SK-N-MC (cell line): ENCODE measurements around the gene MAZ.
A peak's percentile ranks its signal among the peaks of the same experiment; 100 is the strongest.
"Not testable (repeated sequence)": the region's sequence is repeated elsewhere in the genome, so short reads cannot be mapped to it uniquely, and the experiment has no call there.

Source experiments
- DNase-seq: peaks from one replicate; pipeline ENCODE4 v3.0.0-alpha.2; 2011; ENCODE audit warnings: low read depth, low spot score
- H3K27ac ChIP-seq: fragments of 200-600 bp; sonication (generic); 2 replicates; pipeline ENCODE4 v1.5.1; 2016; ENCODE audit warnings: mixed run types
- H3K36me3 ChIP-seq: fragments of 200-600 bp; sonication (generic); 2 replicates; pipeline ENCODE4 v1.6.1; 2017; ENCODE audit warnings: antibody characterized with exemption, low read length, mixed read lengths; ENCODE audit not compliant: insufficient read depth
- H3K4me3 ChIP-seq: fragments of 200-600 bp; sonication (generic); 2 replicates; pipeline ENCODE4 v1.5.1; 2016
- H3K9ac ChIP-seq: fragments of 200-600 bp; sonication (generic); 2 replicates; pipeline ENCODE4 v1.8.0; 2017; ENCODE audit warnings: mixed run types, mixed read lengths; ENCODE audit not compliant: insufficient read length
- H3K9me3 ChIP-seq: fragments of 200-600 bp; sonication (generic); 2 replicates; pipeline ENCODE4 v1.6.1; 2017; ENCODE audit warnings: low read depth, mild to moderate bottlenecking, antibody characterized with exemption, low read length, moderate library complexity, mixed read lengths
- EZH2 ChIP-seq: fragments of 200-600 bp; sonication (generic); IDR thresholded peaks from one replicate; pipeline ENCODE4 v1.6.1; 2017; ENCODE audit warnings: antibody characterized with exemption
- FOXP2 ChIP-seq: optimal IDR thresholded peaks from 2 replicates; pipeline ENCODE3; 2011; ENCODE audit warnings: mild to moderate bottlenecking, moderate library complexity; ENCODE audit not compliant: insufficient read depth; ENCODE audit errors: extremely low read length, control extremely low read depth
- POLR2AphosphoS5 ChIP-seq: IDR thresholded peaks from 2 replicates; pipeline ENCODE4 v1.6.1; 2012; ENCODE audit warnings: mild to moderate bottlenecking, low read depth, low read length, borderline replicate concordance

MAZ gene

GRCh38 chr16:29806099-29806579, at the start of gene MAZ:
Gene MAZ, plus strand, starts transcription at chr16:29806529. Its CDS starts 173 bp downstream, at chr16:29806702.
- H3K27ac ChIP-seq: peak within 1 kb of the TSS; percentile 97
- DNase-seq: peak; percentile 60
- peak within 1 kb of the TSS; percentile 91 for H3K4me3 ChIP-seq
- TF ChIP-seq EZH2: no peak
- H3K9ac ChIP-seq: peak within 1 kb of the TSS; percentile 91
- no peaks in the 10 kb centered on the region for H3K9me3 ChIP-seq
- H3K36me3 ChIP-seq: peaks cover 56% of the 10 kb centered on the region

GRCh38 chr16:29756654-29757053, 49.7 kb upstream of the MAZ start:
- Histone ChIP-seq H3K36me3 (no peaks in the 10 kb centered on the region), H3K9me3 (no peaks in the 10 kb centered on the region), H3K27ac (no peak overlapping the region), H3K4me3 (no peak overlapping the region), H3K9ac (no peak overlapping the region)
- no peak for DNase-seq
- TF ChIP-seq FOXP2 (no peak), EZH2 (no peak), POLR2AphosphoS5 (no peak)

DNA sequence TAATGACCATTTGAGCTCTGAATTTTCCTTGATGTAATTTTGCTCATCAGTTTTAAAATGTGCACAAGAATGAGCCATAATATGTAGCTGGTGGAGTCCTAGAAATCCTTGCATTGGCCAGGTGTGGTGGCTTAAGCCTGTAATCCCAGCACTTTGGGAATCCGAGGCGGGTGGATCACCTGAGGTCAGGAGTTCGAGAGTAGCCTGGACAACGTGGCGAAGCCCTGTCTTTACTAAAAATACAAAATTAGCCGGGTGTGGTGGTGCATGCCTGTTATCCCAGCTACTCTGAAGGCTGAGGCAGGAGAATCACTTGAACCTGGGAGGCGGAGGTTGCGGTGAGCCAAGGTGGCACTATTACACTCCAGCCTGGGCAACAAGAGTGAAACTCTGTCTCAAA, 49.2 kb upstream of the MAZ start:
- H3K9me3 ChIP-seq, H3K9ac ChIP-seq, DNase-seq, H3K36me3 ChIP-seq, H3K4me3 ChIP-seq, H3K27ac ChIP-seq: not testable (repeated sequence)

GRCh38 chr16:29757950-29758466, 48.3 kb upstream of the MAZ start:
- no peak for TF ChIP-seq EZH2
- H3K9ac ChIP-seq: no peak overlapping the region
- no peaks in the 10 kb centered on the region for H3K9me3 ChIP-seq
- no peaks in the 10 kb centered on the region for H3K36me3 ChIP-seq
- no peak for DNase-seq
- H3K4me3 ChIP-seq: no peak overlapping the region
- H3K27ac ChIP-seq: no peak overlapping the region

DNA sequence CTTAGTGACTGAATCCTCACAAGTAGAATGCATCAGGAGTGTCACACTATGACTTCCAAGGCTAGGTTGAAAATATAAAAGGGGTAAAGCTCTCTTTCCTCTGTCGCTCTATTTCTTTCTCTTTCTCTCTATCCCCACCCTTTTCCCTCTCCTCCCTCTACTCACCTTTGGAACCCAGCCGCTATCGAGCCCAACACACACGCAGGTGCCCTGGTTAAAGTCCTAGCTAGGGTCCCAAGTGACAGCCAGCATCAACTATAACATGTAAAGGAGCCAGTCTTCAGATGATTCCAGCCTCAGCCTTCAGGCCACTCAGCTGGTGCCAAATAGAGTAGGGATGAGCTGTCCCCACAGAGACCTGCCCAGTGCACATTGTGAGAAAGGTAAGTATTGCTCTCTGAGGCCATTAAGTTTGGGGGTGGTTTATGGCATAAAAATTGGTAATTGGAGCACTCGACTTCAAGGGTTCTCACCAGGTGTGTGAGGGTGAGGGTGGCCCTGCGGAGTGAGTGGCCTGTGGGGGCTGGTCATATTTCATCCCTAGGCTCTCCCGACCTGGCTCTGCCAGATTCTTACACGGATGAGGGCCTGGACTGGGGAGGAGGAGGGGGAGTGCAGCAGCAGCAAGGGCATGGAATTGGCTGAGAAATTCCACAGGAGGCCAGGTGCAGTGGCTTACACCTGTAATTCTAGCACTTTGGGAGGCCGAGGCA, 45.6 kb upstream of the MAZ start:
- Histone ChIP-seq H3K36me3 (no peaks in the 10 kb centered on the region), H3K27ac (no peak overlapping the region), H3K9ac (no peak overlapping the region), H3K4me3 (no peak overlapping the region), H3K9me3 (no peaks in the 10 kb centered on the region)
- TF ChIP-seq EZH2 (no peak), POLR2AphosphoS5 (no peak), FOXP2 (no peak)
- no peak for DNase-seq

GRCh38 chr16:29761280-29761651, 45.1 kb upstream of the MAZ start:
- not testable (repeated sequence) for H3K9me3 ChIP-seq, H3K4me3 ChIP-seq, H3K36me3 ChIP-seq, H3K9ac ChIP-seq, H3K27ac ChIP-seq, DNase-seq

DNA sequence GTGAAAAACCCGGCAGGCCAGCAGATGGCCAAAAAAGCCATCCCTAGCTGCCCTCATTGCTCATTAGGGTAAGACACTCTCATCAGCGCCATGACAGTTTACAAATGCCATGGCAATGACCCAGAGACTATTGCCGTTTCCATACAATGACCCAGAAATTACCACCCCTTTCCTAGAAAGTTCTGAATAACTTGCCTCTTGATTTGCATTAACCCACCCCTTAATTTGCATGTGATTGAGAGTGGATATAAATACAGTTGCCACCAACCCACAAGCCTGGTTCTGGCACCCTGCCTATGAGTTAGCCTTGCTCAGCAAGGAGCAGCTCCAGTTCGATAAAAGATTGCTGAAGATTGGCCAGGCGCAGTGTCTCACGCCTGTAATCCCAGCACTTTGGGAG, 44.4 kb upstream of the MAZ start:
- TF ChIP-seq POLR2AphosphoS5 (no peak), FOXP2 (no peak), EZH2 (no peak)
- H3K9me3 ChIP-seq: no peaks in the 10 kb centered on the region
- no peaks in the 10 kb centered on the region for H3K36me3 ChIP-seq
- no peak overlapping the region for H3K9ac ChIP-seq
- no peak for DNase-seq
- H3K4me3 ChIP-seq: no peak overlapping the region
- H3K27ac ChIP-seq: no peak overlapping the region

- no peak overlapping the region for H3K27ac ChIP-seq
- no peaks in the 10 kb centered on the region for H3K36me3 ChIP-seq
- TF ChIP-seq EZH2 (no peak), FOXP2 (no peak), POLR2AphosphoS5 (no peak)
- H3K4me3 ChIP-seq: no peak overlapping the region
- no peak for DNase-seq
- no peak overlapping the region for H3K9ac ChIP-seq
- H3K9me3 ChIP-seq: no peaks in the 10 kb centered on the region
Observed at GRCh38 chr16:29763326-29763725, 43.0 kb upstream of the MAZ start.

DNA sequence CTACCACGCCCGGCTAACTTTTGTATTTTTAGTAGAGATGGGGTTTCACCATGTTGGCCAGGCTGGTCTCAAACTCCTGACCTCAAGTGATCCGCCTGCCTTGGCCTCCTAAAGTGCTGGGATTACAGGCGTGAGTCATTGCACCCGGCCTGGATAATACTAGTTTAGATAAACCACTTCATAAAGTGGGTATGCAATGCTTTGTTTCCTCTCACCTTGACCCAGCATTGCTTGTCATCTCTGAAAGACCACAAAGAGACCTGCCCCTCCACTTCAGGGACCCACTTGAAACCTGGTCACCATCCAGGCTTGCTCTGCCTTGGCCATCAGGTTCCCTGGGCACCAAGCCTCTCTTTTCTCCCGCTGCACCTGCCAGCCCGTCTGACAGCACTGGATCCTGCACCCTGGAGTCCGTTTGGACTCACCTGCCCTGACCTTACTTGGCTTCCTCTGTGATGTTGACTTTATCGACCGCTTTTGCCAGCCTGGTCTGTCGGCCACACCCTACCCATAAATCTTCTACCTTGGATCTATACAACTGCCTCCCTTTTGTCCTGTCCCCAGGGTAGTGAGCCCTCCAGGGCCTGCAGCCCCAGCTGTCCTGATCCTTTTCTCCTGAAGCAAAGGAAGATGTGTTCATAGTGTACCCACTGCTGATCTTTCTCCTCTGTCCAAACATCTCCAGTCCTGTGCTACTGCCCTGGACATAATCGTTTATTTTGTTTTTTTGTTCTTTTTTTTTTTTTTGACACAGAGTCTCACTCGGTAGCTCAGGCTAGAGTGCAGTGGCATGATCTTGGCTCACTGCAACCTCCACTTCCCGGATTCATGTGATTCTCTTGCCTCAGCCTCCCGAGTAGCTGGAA, 40.9 kb upstream of the MAZ start:
- Histone ChIP-seq H3K9ac (no peak overlapping the region), H3K27ac (no peak overlapping the region), H3K36me3 (no peaks in the 10 kb centered on the region), H3K4me3 (no peak overlapping the region), H3K9me3 (no peaks in the 10 kb centered on the region)
- TF ChIP-seq POLR2AphosphoS5 (no peak), EZH2 (no peak), FOXP2 (no peak)
- no peak for DNase-seq
